Measurements from ENCODE around the gene BTLA. TPM values are rescaled to one million over a fixed set of nuclear protein-coding genes. Genes with fewer than 3 reads are reported as not detected.

The BTLA gene
- total and polyA plus RNA-seq, 10 of the 15 experiments (the other 5 are each of a cell fraction or from before 2014, with no cell fraction given): 55.4 to 134 (median 84.2) TPM

DNA sequence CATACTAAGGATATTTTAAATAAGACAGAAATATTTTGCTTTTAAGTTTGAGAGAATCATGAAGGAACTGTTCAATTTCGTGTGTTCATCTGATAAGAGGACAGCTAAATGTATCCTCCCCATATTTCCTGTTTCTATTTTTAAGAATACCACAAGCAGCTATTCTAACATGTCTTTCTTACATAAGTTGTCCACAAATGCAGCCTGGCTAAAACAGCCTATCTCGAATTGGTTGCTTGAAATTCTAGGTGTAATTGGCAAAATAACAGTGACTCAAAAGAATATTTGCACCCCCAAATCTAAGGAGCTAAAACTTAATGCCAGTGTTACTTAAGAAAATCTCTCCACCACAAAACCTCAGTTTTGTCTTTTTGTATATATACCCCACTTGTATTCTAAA lies 35.0 kb downstream of the BTLA start (continued):
- TF ChIP-seq SMAD1 (IDR thresholded peaks at IDR 0.05; ENCODE audit: low read depth, partially characterized antibody) (peak; percentile 35), WRNIP1 (IDR thresholded peaks at IDR 0.05; ENCODE audit: borderline replicate concordance, low read depth, low read length) (no peak), SREBF1 (IDR thresholded peaks at IDR 0.05; ENCODE audit: low read length) (no peak), EP300 (IDR thresholded peaks at IDR 0.05; ENCODE audit: borderline replicate concordance in 1 of 2, control insufficient read depth in 1 of 2, low read depth in 2 of 2, low read length in 2 of 2) (peak; percentile 10 to 78; a peak in 2 of 4 replicates), BACH1 (IDR thresholded peaks at IDR 0.05; ENCODE audit: borderline replicate concordance) (no peak), SMAD5 (IDR thresholded peaks at IDR 0.05; ENCODE audit: low read depth) (no peak), DPF2 (IDR thresholded peaks at IDR 0.05) (peak; percentile 34; the same call in 1 of the 2 replicates), NFIC (IDR thresholded peaks at IDR 0.05; ENCODE audit: low read depth, low read length) (peak; percentile 95), ATF7 (IDR thresholded peaks at IDR 0.05; ENCODE audit: low read depth) (0 out of 2 replicates have a peak, but pooled peaks have one; percentile 59), KDM1A (IDR thresholded peaks at IDR 0.05; ENCODE audit: borderline replicate concordance) (no peak), NFXL1 (IDR thresholded peaks at IDR 0.05; ENCODE audit: borderline replicate concordance) (no peak), ETV6 (conservative IDR thresholded peaks at IDR 0.05 in 1 of 2, IDR thresholded peaks at IDR 0.05 in 1 of 2; ENCODE audit: borderline replicate concordance in 1 of 2, low read depth in 1 of 2) (peak in 1 of 2 experiments; percentile 55; a peak in 1 of 4 replicates), CHD1 (IDR thresholded peaks at IDR 0.05; ENCODE audit: low read depth, low read length) (no peak), RUNX3 (IDR thresholded peaks at IDR 0.05; ENCODE audit: low read length) (peak; percentile 96), RELA (IDR thresholded peaks at IDR 0.05; ENCODE audit: borderline replicate concordance, partially characterized antibody) (no peak), EED (IDR thresholded peaks at IDR 0.05; ENCODE audit: low read depth) (no peak), MYC (IDR thresholded peaks at IDR 0.05; ENCODE audit: insufficient read depth, insufficient read length, insufficient replicate concordance, low read length, severe bottlenecking) (no peak), HDAC2 (IDR thresholded peaks at IDR 0.05) (no peak), JUNB (IDR thresholded peaks at IDR 0.05) (peak; percentile 66), CREM (IDR thresholded peaks at IDR 0.05; ENCODE audit: low read depth) (peak; percentile 57; the same call in 1 of the 2 replicates)
- TF ChIP-seq, protein P1, sequence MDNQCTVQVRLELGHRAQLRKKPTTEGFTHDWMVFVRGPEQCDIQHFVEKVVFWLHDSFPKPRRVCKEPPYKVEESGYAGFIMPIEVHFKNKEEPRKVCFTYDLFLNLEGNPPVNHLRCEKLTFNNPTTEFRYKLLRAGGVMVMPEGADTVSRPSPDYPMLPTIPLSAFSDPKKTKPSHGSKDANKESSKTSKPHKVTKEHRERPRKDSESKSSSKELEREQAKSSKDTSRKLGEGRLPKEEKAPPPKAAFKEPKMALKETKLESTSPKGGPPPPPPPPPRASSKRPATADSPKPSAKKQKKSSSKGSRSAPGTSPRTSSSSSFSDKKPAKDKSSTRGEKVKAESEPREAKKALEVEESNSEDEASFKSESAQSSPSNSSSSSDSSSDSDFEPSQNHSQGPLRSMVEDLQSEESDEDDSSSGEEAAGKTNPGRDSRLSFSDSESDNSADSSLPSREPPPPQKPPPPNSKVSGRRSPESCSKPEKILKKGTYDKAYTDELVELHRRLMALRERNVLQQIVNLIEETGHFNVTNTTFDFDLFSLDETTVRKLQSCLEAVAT (IDR thresholded peaks at IDR 0.05): peak; percentile 75; the same call in 1 of the 2 replicates
- TF ChIP-seq, protein P2, sequence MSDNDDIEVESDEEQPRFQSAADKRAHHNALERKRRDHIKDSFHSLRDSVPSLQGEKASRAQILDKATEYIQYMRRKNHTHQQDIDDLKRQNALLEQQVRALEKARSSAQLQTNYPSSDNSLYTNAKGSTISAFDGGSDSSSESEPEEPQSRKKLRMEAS (IDR thresholded peaks at IDR 0.05; ENCODE audit: low read depth, low read length): no peak
- TF ChIP-seq, protein P3, sequence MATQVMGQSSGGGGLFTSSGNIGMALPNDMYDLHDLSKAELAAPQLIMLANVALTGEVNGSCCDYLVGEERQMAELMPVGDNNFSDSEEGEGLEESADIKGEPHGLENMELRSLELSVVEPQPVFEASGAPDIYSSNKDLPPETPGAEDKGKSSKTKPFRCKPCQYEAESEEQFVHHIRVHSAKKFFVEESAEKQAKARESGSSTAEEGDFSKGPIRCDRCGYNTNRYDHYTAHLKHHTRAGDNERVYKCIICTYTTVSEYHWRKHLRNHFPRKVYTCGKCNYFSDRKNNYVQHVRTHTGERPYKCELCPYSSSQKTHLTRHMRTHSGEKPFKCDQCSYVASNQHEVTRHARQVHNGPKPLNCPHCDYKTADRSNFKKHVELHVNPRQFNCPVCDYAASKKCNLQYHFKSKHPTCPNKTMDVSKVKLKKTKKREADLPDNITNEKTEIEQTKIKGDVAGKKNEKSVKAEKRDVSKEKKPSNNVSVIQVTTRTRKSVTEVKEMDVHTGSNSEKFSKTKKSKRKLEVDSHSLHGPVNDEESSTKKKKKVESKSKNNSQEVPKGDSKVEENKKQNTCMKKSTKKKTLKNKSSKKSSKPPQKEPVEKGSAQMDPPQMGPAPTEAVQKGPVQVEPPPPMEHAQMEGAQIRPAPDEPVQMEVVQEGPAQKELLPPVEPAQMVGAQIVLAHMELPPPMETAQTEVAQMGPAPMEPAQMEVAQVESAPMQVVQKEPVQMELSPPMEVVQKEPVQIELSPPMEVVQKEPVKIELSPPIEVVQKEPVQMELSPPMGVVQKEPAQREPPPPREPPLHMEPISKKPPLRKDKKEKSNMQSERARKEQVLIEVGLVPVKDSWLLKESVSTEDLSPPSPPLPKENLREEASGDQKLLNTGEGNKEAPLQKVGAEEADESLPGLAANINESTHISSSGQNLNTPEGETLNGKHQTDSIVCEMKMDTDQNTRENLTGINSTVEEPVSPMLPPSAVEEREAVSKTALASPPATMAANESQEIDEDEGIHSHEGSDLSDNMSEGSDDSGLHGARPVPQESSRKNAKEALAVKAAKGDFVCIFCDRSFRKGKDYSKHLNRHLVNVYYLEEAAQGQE (IDR thresholded peaks at IDR 0.05; ENCODE audit: low read depth, low read length): no peak
- TF ChIP-seq, protein P4, sequence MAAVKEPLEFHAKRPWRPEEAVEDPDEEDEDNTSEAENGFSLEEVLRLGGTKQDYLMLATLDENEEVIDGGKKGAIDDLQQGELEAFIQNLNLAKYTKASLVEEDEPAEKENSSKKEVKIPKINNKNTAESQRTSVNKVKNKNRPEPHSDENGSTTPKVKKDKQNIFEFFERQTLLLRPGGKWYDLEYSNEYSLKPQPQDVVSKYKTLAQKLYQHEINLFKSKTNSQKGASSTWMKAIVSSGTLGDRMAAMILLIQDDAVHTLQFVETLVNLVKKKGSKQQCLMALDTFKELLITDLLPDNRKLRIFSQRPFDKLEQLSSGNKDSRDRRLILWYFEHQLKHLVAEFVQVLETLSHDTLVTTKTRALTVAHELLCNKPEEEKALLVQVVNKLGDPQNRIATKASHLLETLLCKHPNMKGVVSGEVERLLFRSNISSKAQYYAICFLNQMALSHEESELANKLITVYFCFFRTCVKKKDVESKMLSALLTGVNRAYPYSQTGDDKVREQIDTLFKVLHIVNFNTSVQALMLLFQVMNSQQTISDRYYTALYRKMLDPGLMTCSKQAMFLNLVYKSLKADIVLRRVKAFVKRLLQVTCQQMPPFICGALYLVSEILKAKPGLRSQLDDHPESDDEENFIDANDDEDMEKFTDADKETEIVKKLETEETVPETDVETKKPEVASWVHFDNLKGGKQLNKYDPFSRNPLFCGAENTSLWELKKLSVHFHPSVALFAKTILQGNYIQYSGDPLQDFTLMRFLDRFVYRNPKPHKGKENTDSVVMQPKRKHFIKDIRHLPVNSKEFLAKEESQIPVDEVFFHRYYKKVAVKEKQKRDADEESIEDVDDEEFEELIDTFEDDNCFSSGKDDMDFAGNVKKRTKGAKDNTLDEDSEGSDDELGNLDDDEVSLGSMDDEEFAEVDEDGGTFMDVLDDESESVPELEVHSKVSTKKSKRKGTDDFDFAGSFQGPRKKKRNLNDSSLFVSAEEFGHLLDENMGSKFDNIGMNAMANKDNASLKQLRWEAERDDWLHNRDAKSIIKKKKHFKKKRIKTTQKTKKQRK (IDR thresholded peaks at IDR 0.05; ENCODE audit: low read depth, low read length): no peak
